HL-60 (cell line): ENCODE measurements around the gene SURF2.

ENCODE experiments used
- DNase-seq, 2 experiments: peaks; one replicate each; pipeline ENCODE4 v3.0.0-alpha.2; 2010 to 2020; ENCODE audit warnings: low read depth in 1 of 2, low spot score in 1 of 2
- H3K27ac ChIP-seq: fragments of 250-450 bp; sonication (Bioruptor Pico); replicated peaks from 2 replicates; pipeline ENCODE4 v1.5.1; 2020; ENCODE audit warnings: mild to moderate bottlenecking, moderate library complexity
- H3K27me3 ChIP-seq: fragments of 250-450 bp; sonication (Bioruptor Pico); 2 replicates; pipeline ENCODE4 v1.5.1; 2021; ENCODE audit warnings: mild to moderate bottlenecking, moderate library complexity; ENCODE audit not compliant: insufficient read depth, poor library complexity, severe bottlenecking
- H3K4me3 ChIP-seq: replicated peaks from 2 replicates; pipeline ENCODE4 v1.5.1; 2011; ENCODE audit warnings: mild to moderate bottlenecking, control low read depth, low read length; ENCODE audit not compliant: insufficient read depth
- CTCF ChIP-seq: IDR thresholded peaks from one replicate; pipeline ENCODE4 v1.5.1; 2011; ENCODE audit warnings: low read length, control low read depth, inconsistent platforms; ENCODE audit not compliant: insufficient read depth
- GABPA ChIP-seq: IDR thresholded peaks from 2 replicates; pipeline ENCODE4 v1.6.1; 2012; ENCODE audit warnings: low read depth
- POLR2AphosphoS5 ChIP-seq: IDR thresholded peaks from 2 replicates; pipeline ENCODE4 v1.6.1; 2012; ENCODE audit warnings: low read depth
- REST ChIP-seq: IDR thresholded peaks from 2 replicates; pipeline ENCODE4 v1.6.1; 2012; ENCODE audit warnings: low read depth; ENCODE audit not compliant: insufficient replicate concordance
- SPI1 ChIP-seq: IDR thresholded peaks from 2 replicates; pipeline ENCODE4 v1.6.1; 2012; ENCODE audit warnings: low read depth, mild to moderate bottlenecking, borderline replicate concordance

Gene SURF2

DNA sequence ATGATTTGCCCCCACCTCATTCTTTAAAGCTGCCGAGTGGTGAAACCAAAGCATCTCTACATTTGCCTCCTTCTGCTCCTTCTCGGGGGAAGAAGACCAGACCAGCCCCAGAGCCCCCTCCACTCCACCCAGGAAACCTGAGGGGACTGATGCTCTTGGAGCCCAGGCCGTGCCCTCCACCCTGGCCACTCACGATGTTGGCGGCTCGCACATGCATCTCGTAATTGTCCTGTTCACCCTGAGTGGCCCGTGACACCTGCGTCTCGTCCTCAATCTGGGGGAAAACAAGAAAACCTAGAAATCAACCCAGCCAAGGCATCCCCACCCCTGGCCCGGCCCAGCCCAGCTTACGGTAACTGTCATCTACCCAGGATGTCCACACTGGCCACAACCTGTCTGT is 11.4 kb upstream of the SURF2 start:
- no peak for DNase-seq
- H3K27me3 ChIP-seq: no peaks in the 10 kb centered on the region

DNA sequence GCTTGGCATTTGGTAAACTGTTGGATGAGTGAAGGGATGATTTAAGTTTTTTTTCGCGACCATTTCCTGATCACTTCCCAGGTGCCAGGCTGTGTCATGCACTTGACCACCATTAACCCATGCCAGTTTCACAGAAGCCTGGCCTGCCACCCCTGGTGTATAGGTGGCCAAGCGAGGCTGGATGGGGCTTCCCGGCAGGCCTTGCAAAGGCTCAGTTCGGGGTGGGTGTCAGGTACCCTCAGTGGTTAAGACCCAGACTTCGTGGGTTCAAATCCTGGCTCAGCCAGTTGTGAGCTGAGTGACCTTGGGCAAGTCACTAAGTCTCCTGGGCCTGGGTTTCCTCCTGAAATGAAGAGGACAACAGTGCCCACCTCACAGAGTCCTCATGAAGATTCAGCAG is 10.8 kb upstream of the SURF2 start:
- Histone ChIP-seq H3K4me3 (no peak overlapping the region), H3K27me3 (no peaks in the 10 kb centered on the region), H3K27ac (no peak overlapping the region)
- DNase-seq: no peak
- TF ChIP-seq REST (no peak), SPI1 (no peak), CTCF (no peak), POLR2AphosphoS5 (no peak), GABPA (no peak)

More for the DNA sequence above, 11.4 kb upstream of the SURF2 start:
- TF ChIP-seq REST: no peak
- no peak for TF ChIP-seq GABPA
- no peak for TF ChIP-seq SPI1
- no peak for TF ChIP-seq POLR2AphosphoS5
- TF ChIP-seq CTCF: no peak
- Histone ChIP-seq H3K27ac (no peak overlapping the region), H3K4me3 (no peak overlapping the region)

DNA sequence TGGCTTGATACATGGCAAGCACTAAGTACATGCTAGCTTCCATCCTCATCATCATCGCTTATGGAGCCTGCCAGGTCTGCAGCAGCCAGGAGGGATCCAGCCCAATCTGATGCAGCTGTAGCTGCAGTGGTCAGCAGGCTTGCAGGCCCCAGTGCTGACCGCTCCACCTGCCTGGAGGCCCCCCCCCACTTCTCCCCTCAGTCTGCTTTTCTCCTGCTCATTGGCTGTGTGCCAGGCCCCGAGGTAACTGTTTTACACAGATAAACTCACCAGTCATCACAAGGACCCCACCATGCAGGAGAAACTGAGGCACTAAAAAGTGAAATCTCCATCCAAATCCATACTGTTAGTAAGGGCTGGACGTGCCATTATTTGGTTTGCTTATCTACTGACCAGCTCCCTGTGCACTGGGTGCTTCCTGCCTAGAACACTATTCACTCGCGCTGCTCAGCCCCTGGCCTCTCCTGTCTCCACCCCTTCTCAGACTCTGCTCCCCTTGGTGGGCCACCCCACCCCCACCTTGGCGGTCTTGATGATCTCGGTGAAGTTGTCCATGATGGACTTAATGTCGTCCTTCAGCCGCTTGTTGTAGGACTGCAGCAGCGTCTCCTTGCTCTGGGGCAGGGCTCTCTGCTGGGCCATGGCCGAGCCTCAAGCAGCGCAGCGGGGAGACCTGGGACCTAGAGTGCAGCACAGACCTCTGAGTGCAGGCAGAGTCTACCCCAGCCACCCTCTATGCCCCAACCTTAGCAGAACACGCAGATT is 10.1 kb upstream of the SURF2 start:
- TF ChIP-seq REST: no peak
- no peak for TF ChIP-seq CTCF
- TF ChIP-seq GABPA: no peak
- no peak for TF ChIP-seq SPI1
- TF ChIP-seq POLR2AphosphoS5: no peak
- no peak overlapping the region for H3K27ac ChIP-seq
- DNase-seq: no peak
- H3K4me3 ChIP-seq: peak overlapping the region; percentile 81
- no peaks in the 10 kb centered on the region for H3K27me3 ChIP-seq
